ENCODE data around the gene TOX2.
"Not testable (repeated sequence)": the region's sequence is repeated elsewhere in the genome, so short reads cannot be mapped to it uniquely, and the experiment has no call there.

TOX2 gene

GRCh38 chr20:44041001-44041400 lies 126.3 kb downstream of the TOX2 start:
- WGBS (ENCODE audit: insufficient coverage), result 71% methylated on average over 8 of the region's 8 CpGs
- CTCF ChIA-PET, result interaction anchor here (1.1 to 1.5 kb wide), 2 partner anchors 15 to 16 kb away, joined by 3 read pairs; no protein-coding TSS in a partner anchor
- H3K27me3 ChIP-seq (replicated peaks in 2 of 5; ENCODE audit: control insufficient read depth in 4 of 5, insufficient read depth in 5 of 5, low read length in 4 of 5), result peaks cover 0 to 64% (median 15%) of the 10 kb centered on the region in 5 experiments

GRCh38 chr20:44044712-44045111 lies 130.1 kb downstream of the TOX2 start:
- peaks cover 0 to 36% (median 5%) of the 10 kb centered on the region in 5 experiments for H3K27me3 ChIP-seq (replicated peaks in 2 of 5; ENCODE audit: control insufficient read depth in 4 of 5, insufficient read depth in 5 of 5, low read length in 4 of 5)
- CTCF ChIA-PET; H3K4me3 ChIP-seq (ENCODE audit: control insufficient read depth in 1 of 7, extremely low read depth in 1 of 7, insufficient read depth in 4 of 7, low read depth in 2 of 7, low read length in 6 of 7); DNase-seq; H3K4me1 ChIP-seq (ENCODE audit: control extremely low read depth in 1 of 4, control insufficient read depth in 4 of 4, insufficient read depth in 4 of 4, low read length in 3 of 4); H3K27ac ChIP-seq (ENCODE audit: insufficient read depth in 1 of 2, low read depth in 1 of 2, low read length in 2 of 2, poor library complexity in 1 of 2, severe bottlenecking in 2 of 2); H3K9me3 ChIP-seq (ENCODE audit: control extremely low read depth in 1 of 5, control insufficient read depth in 4 of 5, insufficient read depth in 2 of 5, low read depth in 1 of 5, low read length in 4 of 5); POLR2A ChIA-PET; H3K36me3 ChIP-seq (ENCODE audit: control insufficient read depth in 4 of 4, insufficient read depth in 4 of 4, low read length in 3 of 4): not testable (repeated sequence)
- 100% methylated on average over 2 of the region's 5 CpGs for WGBS (ENCODE audit: insufficient coverage)

More at GRCh38 chr20:44041001-44041400, 126.3 kb downstream of the TOX2 start:
- Histone ChIP-seq H3K36me3 (ENCODE audit: control insufficient read depth in 4 of 4, insufficient read depth in 4 of 4, low read length in 3 of 4) (no peaks in the 10 kb centered on the region), H3K9me3 (ENCODE audit: control extremely low read depth in 1 of 5, control insufficient read depth in 4 of 5, insufficient read depth in 2 of 5, low read depth in 1 of 5, low read length in 4 of 5) (no peaks in the 10 kb centered on the region), H3K27ac (ENCODE audit: insufficient read depth in 1 of 2, low read depth in 1 of 2, low read length in 2 of 2, poor library complexity in 1 of 2, severe bottlenecking in 2 of 2) (no peak overlapping the region), H3K4me3 (ENCODE audit: control insufficient read depth in 1 of 7, extremely low read depth in 1 of 7, insufficient read depth in 4 of 7, low read depth in 2 of 7, low read length in 6 of 7) (no peak overlapping the region), H3K4me1 (ENCODE audit: control extremely low read depth in 1 of 4, control insufficient read depth in 4 of 4, insufficient read depth in 4 of 4, low read length in 3 of 4) (no peaks in the 10 kb centered on the region)
- POLR2A ChIA-PET, result no interaction called here
- DNase-seq, result no peak

DNA sequence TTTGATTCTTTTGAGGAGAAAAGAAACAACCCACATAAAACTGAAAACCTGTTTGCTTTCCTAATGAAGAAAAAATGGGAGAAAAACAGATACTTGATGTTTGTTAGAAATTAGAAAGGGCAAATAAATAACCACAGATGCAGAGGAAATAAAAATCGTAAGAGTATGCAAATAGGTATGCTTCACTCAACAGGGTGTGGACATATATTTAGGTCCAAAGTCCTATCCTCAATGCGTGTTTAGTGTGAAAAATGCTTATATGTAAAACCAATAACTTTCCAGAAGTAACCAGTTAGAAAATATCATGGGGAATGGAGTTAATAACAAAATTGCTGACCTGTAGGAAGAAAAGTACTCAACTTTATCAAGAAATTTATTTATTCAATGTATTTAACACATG lies 135.7 kb downstream of the TOX2 start:
- DNase-seq, result no peak
- Histone ChIP-seq H3K4me1 (ENCODE audit: control extremely low read depth in 1 of 4, control insufficient read depth in 4 of 4, insufficient read depth in 4 of 4, low read length in 3 of 4) (no peaks in the 10 kb centered on the region), H3K27me3 (replicated peaks in 2 of 5; ENCODE audit: control insufficient read depth in 4 of 5, insufficient read depth in 5 of 5, low read length in 4 of 5) (peaks cover 0 to 11% (median 0%) of the 10 kb centered on the region in 5 experiments), H3K27ac (ENCODE audit: insufficient read depth in 1 of 2, low read depth in 1 of 2, low read length in 2 of 2, poor library complexity in 1 of 2, severe bottlenecking in 2 of 2) (no peak overlapping the region), H3K9me3 (ENCODE audit: control extremely low read depth in 1 of 5, control insufficient read depth in 4 of 5, insufficient read depth in 2 of 5, low read depth in 1 of 5, low read length in 4 of 5) (no peaks in the 10 kb centered on the region), H3K36me3 (ENCODE audit: control insufficient read depth in 4 of 4, insufficient read depth in 4 of 4, low read length in 3 of 4) (no peaks in the 10 kb centered on the region), H3K4me3 (ENCODE audit: control insufficient read depth in 1 of 7, extremely low read depth in 1 of 7, insufficient read depth in 4 of 7, low read depth in 2 of 7, low read length in 6 of 7) (no peak overlapping the region)
- ChIA-PET POLR2A (no interaction called here), CTCF (no interaction called here)
- WGBS (ENCODE audit: insufficient coverage), result 67% methylated on average over 1 of the region's 2 CpGs

GRCh38 chr20:44050925-44051660 lies 136.4 kb downstream of the TOX2 start:
- 92% methylated on average over 24 of the region's 25 CpGs for WGBS (ENCODE audit: insufficient coverage)
- ChIA-PET POLR2A (no interaction called here), CTCF (no interaction called here)
- no peak for DNase-seq
- Histone ChIP-seq H3K4me1 (ENCODE audit: control extremely low read depth in 1 of 4, control insufficient read depth in 4 of 4, insufficient read depth in 4 of 4, low read length in 3 of 4) (no peaks in the 10 kb centered on the region), H3K36me3 (ENCODE audit: control insufficient read depth in 4 of 4, insufficient read depth in 4 of 4, low read length in 3 of 4) (no peaks in the 10 kb centered on the region), H3K27ac (ENCODE audit: insufficient read depth in 1 of 2, low read depth in 1 of 2, low read length in 2 of 2, poor library complexity in 1 of 2, severe bottlenecking in 2 of 2) (no peak overlapping the region), H3K27me3 (replicated peaks in 2 of 5; ENCODE audit: control insufficient read depth in 4 of 5, insufficient read depth in 5 of 5, low read length in 4 of 5) (peaks cover 0 to 4% (median 0%) of the 10 kb centered on the region in 5 experiments), H3K9me3 (ENCODE audit: control extremely low read depth in 1 of 5, control insufficient read depth in 4 of 5, insufficient read depth in 2 of 5, low read depth in 1 of 5, low read length in 4 of 5) (no peaks in the 10 kb centered on the region), H3K4me3 (ENCODE audit: control insufficient read depth in 1 of 7, extremely low read depth in 1 of 7, insufficient read depth in 4 of 7, low read depth in 2 of 7, low read length in 6 of 7) (no peak overlapping the region)

- Histone ChIP-seq H3K36me3 (ENCODE audit: control insufficient read depth in 4 of 4, insufficient read depth in 4 of 4, low read length in 3 of 4) (no peaks in the 10 kb centered on the region), H3K9me3 (ENCODE audit: control extremely low read depth in 1 of 5, control insufficient read depth in 4 of 5, insufficient read depth in 2 of 5, low read depth in 1 of 5, low read length in 4 of 5) (no peaks in the 10 kb centered on the region), H3K4me1 (ENCODE audit: control extremely low read depth in 1 of 4, control insufficient read depth in 4 of 4, insufficient read depth in 4 of 4, low read length in 3 of 4) (no peaks in the 10 kb centered on the region), H3K4me3 (ENCODE audit: control insufficient read depth in 1 of 7, extremely low read depth in 1 of 7, insufficient read depth in 4 of 7, low read depth in 2 of 7, low read length in 6 of 7) (no peak overlapping the region), H3K27me3 (replicated peaks in 2 of 5; ENCODE audit: control insufficient read depth in 4 of 5, insufficient read depth in 5 of 5, low read length in 4 of 5) (peaks cover 0 to 4% (median 0%) of the 10 kb centered on the region in 5 experiments), H3K27ac (ENCODE audit: insufficient read depth in 1 of 2, low read depth in 1 of 2, low read length in 2 of 2, poor library complexity in 1 of 2, severe bottlenecking in 2 of 2) (no peak overlapping the region)
- ChIA-PET CTCF (no interaction called here), POLR2A (no interaction called here)
- DNase-seq, result no peak
- 94% methylated on average over 8 of the region's 9 CpGs for WGBS (ENCODE audit: insufficient coverage)
Measured at GRCh38 chr20:44051661-44052000, 137.0 kb downstream of the TOX2 start.

GRCh38 chr20:44052166-44052565 lies 137.5 kb downstream of the TOX2 start:
- Histone ChIP-seq H3K4me1 (ENCODE audit: control extremely low read depth in 1 of 4, control insufficient read depth in 4 of 4, insufficient read depth in 4 of 4, low read length in 3 of 4) (no peaks in the 10 kb centered on the region), H3K9me3 (ENCODE audit: control extremely low read depth in 1 of 5, control insufficient read depth in 4 of 5, insufficient read depth in 2 of 5, low read depth in 1 of 5, low read length in 4 of 5) (no peaks in the 10 kb centered on the region), H3K27ac (ENCODE audit: insufficient read depth in 1 of 2, low read depth in 1 of 2, low read length in 2 of 2, poor library complexity in 1 of 2, severe bottlenecking in 2 of 2) (no peak overlapping the region), H3K4me3 (ENCODE audit: control insufficient read depth in 1 of 7, extremely low read depth in 1 of 7, insufficient read depth in 4 of 7, low read depth in 2 of 7, low read length in 6 of 7) (no peak overlapping the region), H3K27me3 (replicated peaks in 2 of 5; ENCODE audit: control insufficient read depth in 4 of 5, insufficient read depth in 5 of 5, low read length in 4 of 5) (peaks cover 0 to 3% (median 0%) of the 10 kb centered on the region in 5 experiments), H3K36me3 (ENCODE audit: control insufficient read depth in 4 of 4, insufficient read depth in 4 of 4, low read length in 3 of 4) (no peaks in the 10 kb centered on the region)
- no peak for DNase-seq
- ChIA-PET POLR2A (no interaction called here), CTCF (no interaction called here)
- 84% methylated on average over 9 of the region's 10 CpGs for WGBS (ENCODE audit: insufficient coverage)

DNA sequence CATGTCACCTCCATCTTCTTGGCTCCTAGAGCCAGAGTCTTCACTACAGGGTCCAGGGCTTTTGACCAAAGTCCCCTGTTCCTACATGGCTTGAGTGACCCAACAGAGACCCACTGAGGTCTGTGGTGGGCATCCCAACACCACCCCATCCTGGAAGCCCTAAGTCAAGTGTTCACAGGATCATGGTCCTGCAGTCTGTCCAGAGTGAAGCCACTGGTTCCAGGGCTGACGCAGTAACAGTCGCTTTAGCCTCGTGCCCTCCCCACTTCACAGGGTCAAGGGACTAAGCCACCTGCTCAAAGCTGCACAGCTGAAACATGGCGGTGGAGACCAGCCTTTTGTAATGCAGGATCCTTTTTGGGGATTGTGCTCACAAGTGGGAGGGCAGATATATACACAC lies 138.4 kb downstream of the TOX2 start:
- H3K36me3 ChIP-seq (ENCODE audit: control insufficient read depth in 4 of 4, insufficient read depth in 4 of 4, low read length in 3 of 4), result no peaks in the 10 kb centered on the region
- H3K27me3 ChIP-seq (replicated peaks in 2 of 5; ENCODE audit: control insufficient read depth in 4 of 5, insufficient read depth in 5 of 5, low read length in 4 of 5), result peaks cover 0 to 8% (median 0%) of the 10 kb centered on the region in 5 experiments
- H3K4me1 ChIP-seq (ENCODE audit: control extremely low read depth in 1 of 4, control insufficient read depth in 4 of 4, insufficient read depth in 4 of 4, low read length in 3 of 4), result no peaks in the 10 kb centered on the region
- POLR2A ChIA-PET, result interaction anchor here (0.5 kb wide), 1 partner anchor 245 kb away, joined by 4 read pairs; no protein-coding TSS in a partner anchor
- H3K27ac ChIP-seq (ENCODE audit: insufficient read depth in 1 of 2, low read depth in 1 of 2, low read length in 2 of 2, poor library complexity in 1 of 2, severe bottlenecking in 2 of 2), result no peak overlapping the region
- 92% methylated on average over 3 of the region's 4 CpGs for WGBS (ENCODE audit: insufficient coverage)
- DNase-seq, result no peak
- H3K9me3 ChIP-seq (ENCODE audit: control extremely low read depth in 1 of 5, control insufficient read depth in 4 of 5, insufficient read depth in 2 of 5, low read depth in 1 of 5, low read length in 4 of 5), result peaks cover 0 to 2% (median 0%) of the 10 kb centered on the region in 5 experiments
- no peak overlapping the region for H3K4me3 ChIP-seq (ENCODE audit: control insufficient read depth in 1 of 7, extremely low read depth in 1 of 7, insufficient read depth in 4 of 7, low read depth in 2 of 7, low read length in 6 of 7)
- CTCF ChIA-PET, result no interaction called here

All from common myeloid progenitor, CD34-positive (primary cell).